ENCODE measurements around the gene TOMM34.
A peak's percentile ranks its signal among the peaks of the same experiment; 100 is the strongest.

TOMM34 gene

GRCh38 chr20:44960103-44960852 is at the start of gene TOMM34:
Gene TOMM34 (minus strand): TSS chr20:44960397. CDS start chr20:44960333, 64 bp downstream.
- peaks cover 46% of the 10 kb centered on the region for H3K36me3 Mint-ChIP-seq (ENCODE audit: low read depth)
- no peaks in the 10 kb centered on the region for H3K27me3 Mint-ChIP-seq
- DNase-seq, result peak; percentile 97
- no peaks in the 10 kb centered on the region for H3K9me3 Mint-ChIP-seq
- peak within 1 kb of the TSS; percentile 97 for H3K4me3 Mint-ChIP-seq
- H3K4me1 Mint-ChIP-seq (ENCODE audit: low read depth), result peaks cover 79% of the 10 kb centered on the region
- H3K27ac Mint-ChIP-seq, result peak within 1 kb of the TSS; percentile 98

- H3K4me3 Mint-ChIP-seq, result no peak overlapping the region
- H3K9me3 Mint-ChIP-seq, result no peaks in the 10 kb centered on the region
- no peaks in the 10 kb centered on the region for H3K27me3 Mint-ChIP-seq
- DNase-seq, result no peak
- H3K4me1 Mint-ChIP-seq (ENCODE audit: low read depth), result peaks cover 55% of the 10 kb centered on the region
- H3K27ac Mint-ChIP-seq, result peak overlapping the region; percentile 81
- peaks cover 88% of the 10 kb centered on the region for H3K36me3 Mint-ChIP-seq (ENCODE audit: low read depth)
Observed at GRCh38 chr20:45008521-45009049, 48.4 kb upstream of the TOMM34 start.

- H3K36me3 Mint-ChIP-seq (ENCODE audit: low read depth), result peaks cover 91% of the 10 kb centered on the region
- H3K4me3 Mint-ChIP-seq, result no peak overlapping the region
- H3K4me1 Mint-ChIP-seq (ENCODE audit: low read depth), result peaks cover 72% of the 10 kb centered on the region
- peak overlapping the region; percentile 89 for H3K27ac Mint-ChIP-seq
- H3K9me3 Mint-ChIP-seq, result no peaks in the 10 kb centered on the region
- H3K27me3 Mint-ChIP-seq, result no peaks in the 10 kb centered on the region
- no peak for DNase-seq
Observed at GRCh38 chr20:44997668-44998067, 37.5 kb upstream of the TOMM34 start.

- H3K27ac Mint-ChIP-seq, result peak overlapping the region; percentile 89
- peaks cover 90% of the 10 kb centered on the region for H3K36me3 Mint-ChIP-seq (ENCODE audit: low read depth)
- H3K4me1 Mint-ChIP-seq (ENCODE audit: low read depth), result peaks cover 75% of the 10 kb centered on the region
- no peak for DNase-seq
- no peak overlapping the region for H3K4me3 Mint-ChIP-seq
- no peaks in the 10 kb centered on the region for H3K9me3 Mint-ChIP-seq
- no peaks in the 10 kb centered on the region for H3K27me3 Mint-ChIP-seq
Observed at GRCh38 chr20:44997171-44997570, 37.0 kb upstream of the TOMM34 start.

GRCh38 chr20:44993343-44993742 is 33.1 kb upstream of the TOMM34 start:
- H3K36me3 Mint-ChIP-seq (ENCODE audit: low read depth), result peaks cover 85% of the 10 kb centered on the region
- DNase-seq, result no peak

GRCh38 chr20:44990957-44991356 is 30.8 kb upstream of the TOMM34 start:
- no peak for DNase-seq
- H3K36me3 Mint-ChIP-seq (ENCODE audit: low read depth), result peaks cover 85% of the 10 kb centered on the region
- H3K4me3 Mint-ChIP-seq, result peak overlapping the region; percentile 76
- no peaks in the 10 kb centered on the region for H3K27me3 Mint-ChIP-seq
- H3K27ac Mint-ChIP-seq, result peak overlapping the region; percentile 98
- H3K9me3 Mint-ChIP-seq, result no peaks in the 10 kb centered on the region
- peaks cover 76% of the 10 kb centered on the region for H3K4me1 Mint-ChIP-seq (ENCODE audit: low read depth)

More at GRCh38 chr20:44993343-44993742, 33.1 kb upstream of the TOMM34 start:
- Mint-ChIP-seq H3K9me3 (no peaks in the 10 kb centered on the region), H3K27ac (peak overlapping the region; percentile 91), H3K4me3 (peak overlapping the region; percentile 47), H3K4me1 (ENCODE audit: low read depth) (peaks cover 81% of the 10 kb centered on the region), H3K27me3 (no peaks in the 10 kb centered on the region)

- Mint-ChIP-seq H3K4me1 (ENCODE audit: low read depth) (peaks cover 76% of the 10 kb centered on the region), H3K36me3 (ENCODE audit: low read depth) (peaks cover 85% of the 10 kb centered on the region), H3K4me3 (peak overlapping the region; percentile 76), H3K27ac (peak overlapping the region; percentile 98), H3K9me3 (no peaks in the 10 kb centered on the region), H3K27me3 (no peaks in the 10 kb centered on the region)
- peak; percentile 62 for DNase-seq
Observed at GRCh38 chr20:44990425-44990824, 30.2 kb upstream of the TOMM34 start.

GRCh38 chr20:44988631-44989171 is 28.5 kb upstream of the TOMM34 start:
- Mint-ChIP-seq H3K27ac (peak overlapping the region; percentile 98), H3K36me3 (ENCODE audit: low read depth) (peaks cover 88% of the 10 kb centered on the region), H3K4me1 (ENCODE audit: low read depth) (peaks cover 73% of the 10 kb centered on the region)

GRCh38 chr20:44983093-44983674 is 23.0 kb upstream of the TOMM34 start:
- no peak overlapping the region for H3K4me3 Mint-ChIP-seq
- no peak for DNase-seq
- no peaks in the 10 kb centered on the region for H3K27me3 Mint-ChIP-seq
- peaks cover 74% of the 10 kb centered on the region for H3K4me1 Mint-ChIP-seq (ENCODE audit: low read depth)
- H3K9me3 Mint-ChIP-seq, result no peaks in the 10 kb centered on the region
- peaks cover 94% of the 10 kb centered on the region for H3K36me3 Mint-ChIP-seq (ENCODE audit: low read depth)
- peak overlapping the region; percentile 27 for H3K27ac Mint-ChIP-seq

More at GRCh38 chr20:44988631-44989171, 28.5 kb upstream of the TOMM34 start:
- no peaks in the 10 kb centered on the region for H3K27me3 Mint-ChIP-seq
- DNase-seq, result no peak
- no peak overlapping the region for H3K4me3 Mint-ChIP-seq
- no peaks in the 10 kb centered on the region for H3K9me3 Mint-ChIP-seq

GRCh38 chr20:44981736-44982406 is 21.7 kb upstream of the TOMM34 start:
- H3K27ac Mint-ChIP-seq, result peak overlapping the region; percentile 97
- H3K27me3 Mint-ChIP-seq, result no peaks in the 10 kb centered on the region
- H3K4me3 Mint-ChIP-seq, result no peak overlapping the region
- DNase-seq, result no peak
- H3K9me3 Mint-ChIP-seq, result no peaks in the 10 kb centered on the region
- H3K4me1 Mint-ChIP-seq (ENCODE audit: low read depth), result peaks cover 82% of the 10 kb centered on the region
- H3K36me3 Mint-ChIP-seq (ENCODE audit: low read depth), result peaks cover 94% of the 10 kb centered on the region

GRCh38 chr20:44979090-44979621 is 19.0 kb upstream of the TOMM34 start:
- peaks cover 94% of the 10 kb centered on the region for H3K36me3 Mint-ChIP-seq (ENCODE audit: low read depth)

GRCh38 chr20:44976698-44977097 is 16.5 kb upstream of the TOMM34 start:
- no peaks in the 10 kb centered on the region for H3K27me3 Mint-ChIP-seq
- H3K9me3 Mint-ChIP-seq, result no peaks in the 10 kb centered on the region
- no peak for DNase-seq
- H3K4me1 Mint-ChIP-seq (ENCODE audit: low read depth), result peaks cover 87% of the 10 kb centered on the region
- H3K36me3 Mint-ChIP-seq (ENCODE audit: low read depth), result peaks cover 98% of the 10 kb centered on the region
- peak overlapping the region; percentile 97 for H3K27ac Mint-ChIP-seq
- no peak overlapping the region for H3K4me3 Mint-ChIP-seq

More at GRCh38 chr20:44979090-44979621, 19.0 kb upstream of the TOMM34 start:
- DNase-seq, result no peak
- H3K27ac Mint-ChIP-seq, result peak overlapping the region; percentile 97
- no peaks in the 10 kb centered on the region for H3K9me3 Mint-ChIP-seq
- peak overlapping the region; percentile 53 for H3K4me3 Mint-ChIP-seq
- H3K4me1 Mint-ChIP-seq (ENCODE audit: low read depth), result peaks cover 88% of the 10 kb centered on the region
- H3K27me3 Mint-ChIP-seq, result no peaks in the 10 kb centered on the region

- Mint-ChIP-seq H3K4me1 (ENCODE audit: low read depth) (peaks cover 82% of the 10 kb centered on the region), H3K4me3 (peak overlapping the region; percentile 51), H3K27me3 (no peaks in the 10 kb centered on the region), H3K9me3 (no peaks in the 10 kb centered on the region), H3K36me3 (ENCODE audit: low read depth) (peaks cover 86% of the 10 kb centered on the region), H3K27ac (peak overlapping the region; percentile 88)
- no peak for DNase-seq
Observed at GRCh38 chr20:44973053-44973452, 12.9 kb upstream of the TOMM34 start.

- Mint-ChIP-seq H3K27ac (peak overlapping the region; percentile 100), H3K27me3 (no peaks in the 10 kb centered on the region), H3K4me3 (peak overlapping the region; percentile 99), H3K36me3 (ENCODE audit: low read depth) (peaks cover 77% of the 10 kb centered on the region), H3K4me1 (ENCODE audit: low read depth) (peaks cover 64% of the 10 kb centered on the region), H3K9me3 (no peaks in the 10 kb centered on the region)
- no peak for DNase-seq
Observed at GRCh38 chr20:44970243-44970757, 10.1 kb upstream of the TOMM34 start.
